22Rv1 (cell line): Measurements from ENCODE around the gene SLF1.

Experiments used
- CTCF ChIP-seq: fragments of 450-650 bp; IDR thresholded peaks from 2 replicates; pipeline ENCODE4 v1.5.1; 2017; ENCODE audit warnings: mild to moderate bottlenecking
- ZFX ChIP-seq: fragments of 450-650 bp; IDR thresholded peaks from 2 replicates; pipeline ENCODE4 v1.6.1; 2017; ENCODE audit warnings: antibody characterized with exemption, borderline replicate concordance

GRCh38 chr5:94577466-94578245, 40.8 kb upstream of the SLF1 start:
- TF ChIP-seq CTCF (no peak), ZFX (no peak)
